NOMO-1 treated with dmso at 0.1 percent for 144 hours (cell line): ENCODE measurements around the gene ELK3.
"Not testable (repeated sequence)": the region's sequence is repeated elsewhere in the genome, so short reads cannot be mapped to it uniquely, and the experiment has no call there.

Source experiments
- DNase-seq: peaks from one replicate; lab custom pipeline; 2025; ENCODE audit not compliant: unreplicated experiment; lab: John Stamatoyannopoulos, UW

ELK3 gene

GRCh38 chr12:96303653-96304052, 109.5 kb downstream of the ELK3 start:
- no peak for DNase-seq

- no peak for DNase-seq
These were observed 111.5 kb downstream of the ELK3 start for GRCh38 chr12:96305665-96306064.

- DNase-seq = no peak
These were observed 114.7 kb downstream of the ELK3 start for GRCh38 chr12:96308881-96309280.

GRCh38 chr12:96310067-96310466, 115.9 kb downstream of the ELK3 start:
- no peak for DNase-seq

- no peak for DNase-seq
These were observed 117.0 kb downstream of the ELK3 start for GRCh38 chr12:96311191-96311590.

GRCh38 chr12:96313606-96314005, 119.4 kb downstream of the ELK3 start:
- no peak for DNase-seq

GRCh38 chr12:96314723-96315122, 120.5 kb downstream of the ELK3 start:
- DNase-seq = no peak

- DNase-seq = not testable (repeated sequence)
These were observed 121.7 kb downstream of the ELK3 start for GRCh38 chr12:96315741-96316481.

- DNase-seq = not testable (repeated sequence)
These were observed 123.6 kb downstream of the ELK3 start for GRCh38 chr12:96317801-96318200.
